ENCODE measurements around the gene KRT33A.

The KRT33A gene

GRCh38 chr17:41301204-41301790 lies 49.3 kb downstream of the KRT33A start:
- DNase-seq: no peak

- no peak for DNase-seq
Measured at GRCh38 chr17:41298458-41299135, 52.0 kb downstream of the KRT33A start.

- DNase-seq: no peak
Measured at GRCh38 chr17:41296846-41297245, 53.8 kb downstream of the KRT33A start.

Measured in stimulated activated CD4-positive, alpha-beta T cell treated with anti-CD3 and anti-CD28 coated beads, Interleukin-12 subunit alpha, Interleukin-12 subunit beta, amount 100 ng/mL, for 4 hours (primary cell).